Anterior cingulate cortex (tissue), 58 donors: ENCODE results near the gene PPP1R14B.

Experiments used
- DNase-seq, 58 donors: peaks; one replicate each; lab custom pipeline; 2025; lab: John Stamatoyannopoulos, UW

PPP1R14B gene

DNA sequence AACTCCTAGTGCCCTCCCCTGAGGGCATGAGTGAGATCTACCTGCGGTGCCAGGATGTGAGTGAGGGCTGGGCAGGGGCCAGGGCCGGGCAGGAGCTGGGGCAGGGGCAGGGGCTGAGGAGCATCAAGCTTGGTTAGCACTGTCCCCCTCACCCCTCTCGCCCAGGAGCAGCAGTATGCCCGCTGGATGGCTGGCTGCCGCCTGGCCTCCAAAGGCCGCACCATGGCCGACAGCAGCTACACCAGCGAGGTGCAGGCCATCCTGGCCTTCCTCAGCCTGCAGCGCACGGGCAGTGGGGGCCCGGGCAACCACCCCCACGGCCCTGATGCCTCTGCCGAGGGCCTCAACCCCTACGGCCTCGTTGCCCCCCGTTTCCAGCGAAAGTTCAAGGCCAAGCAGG, 26.5 kb downstream of the PPP1R14B start:
- no peak for DNase-seq

DNA sequence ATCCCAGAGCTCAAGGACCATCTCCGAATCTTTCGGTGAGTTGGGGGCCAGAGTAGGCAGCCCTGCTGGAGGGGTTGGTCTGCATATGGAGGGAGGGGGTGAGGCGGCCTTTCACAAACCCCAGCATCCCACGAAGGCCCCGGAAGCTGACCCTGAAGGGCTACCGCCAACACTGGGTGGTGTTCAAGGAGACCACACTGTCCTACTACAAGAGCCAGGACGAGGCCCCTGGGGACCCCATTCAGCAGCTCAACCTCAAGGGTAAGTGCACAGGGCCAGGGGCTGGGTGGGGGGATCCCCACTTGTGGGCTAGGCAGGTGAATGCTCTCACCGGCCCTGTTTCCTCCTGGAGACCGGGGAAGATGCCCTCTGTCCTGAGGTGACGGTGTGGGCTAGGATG, 27.0 kb downstream of the PPP1R14B start:
- no peak for DNase-seq

DNA sequence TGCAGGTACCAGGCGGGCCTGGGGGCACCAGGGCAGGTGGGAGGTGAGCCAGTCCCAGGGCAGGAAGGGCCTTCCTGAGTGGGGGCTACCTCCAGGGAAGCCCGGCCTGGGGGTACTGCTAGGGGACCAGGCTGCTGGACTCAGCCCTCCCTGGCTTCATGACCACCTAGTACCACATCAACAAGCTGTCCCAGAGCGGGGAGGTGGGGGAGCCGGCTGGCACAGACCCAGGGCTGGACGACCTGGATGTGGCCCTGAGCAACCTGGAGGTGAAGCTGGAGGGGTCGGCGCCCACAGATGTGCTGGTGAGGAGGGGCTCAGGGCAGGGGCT, 27.4 kb downstream of the PPP1R14B start:
- DNase-seq = no peak

DNA sequence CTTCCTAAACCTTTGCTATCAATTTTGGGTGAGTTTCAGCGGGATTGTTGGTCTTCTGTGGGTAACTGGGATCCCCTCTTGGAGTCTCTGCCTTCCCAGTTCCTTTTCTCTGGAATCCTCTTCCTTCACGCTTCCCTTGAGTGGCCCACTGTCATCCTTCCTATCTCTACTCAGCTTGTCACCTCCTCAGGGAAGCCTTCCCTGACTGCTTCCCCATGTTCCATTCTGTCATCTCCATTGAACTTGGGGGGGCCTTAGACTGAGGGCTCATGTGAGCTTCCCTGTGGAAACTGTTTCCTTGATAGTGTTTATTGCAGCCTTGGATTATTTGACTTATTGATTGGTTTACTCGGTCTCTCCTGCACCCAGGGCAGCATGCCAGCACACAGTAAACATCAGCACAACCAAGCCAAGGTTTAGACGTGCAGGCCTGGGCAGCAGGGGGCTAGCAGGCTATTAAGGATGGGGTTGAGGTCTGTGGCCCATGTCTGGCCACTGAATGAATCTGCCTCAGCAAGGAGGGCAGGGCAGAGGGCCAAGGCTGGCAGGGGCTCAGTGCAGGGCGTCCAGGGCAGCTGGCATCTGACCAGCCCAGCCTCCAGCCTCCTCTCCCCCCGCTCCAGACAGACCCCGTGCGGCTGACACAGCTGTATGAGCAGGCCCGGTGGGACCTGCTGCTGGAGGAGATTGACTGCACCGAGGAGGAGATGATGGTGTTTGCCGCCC, 28.0 kb downstream of the PPP1R14B start:
- peak in 5 of 58 donors; percentile 25 to 39 (median 31) for DNase-seq

DNA sequence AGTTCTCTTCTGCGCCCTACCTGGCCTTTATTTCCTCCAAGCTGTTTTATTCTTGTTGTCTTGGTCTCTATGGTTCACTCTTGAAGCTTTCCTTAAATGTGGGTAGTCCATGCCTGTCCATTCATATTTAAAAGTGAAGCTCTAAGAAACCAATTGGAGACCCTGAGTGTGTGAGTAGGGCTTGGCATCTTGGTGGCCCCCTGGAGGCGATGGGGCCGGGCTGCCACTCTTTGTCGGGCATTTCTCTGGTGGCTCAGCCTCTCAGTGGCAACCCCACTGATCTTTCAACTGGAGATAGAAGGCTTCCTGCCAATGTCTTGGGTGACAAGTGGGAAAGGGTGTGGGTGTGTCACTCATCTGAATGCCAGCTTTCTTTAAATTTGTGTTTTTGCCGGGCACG, 29.9 kb downstream of the PPP1R14B start:
- no peak for DNase-seq

DNA sequence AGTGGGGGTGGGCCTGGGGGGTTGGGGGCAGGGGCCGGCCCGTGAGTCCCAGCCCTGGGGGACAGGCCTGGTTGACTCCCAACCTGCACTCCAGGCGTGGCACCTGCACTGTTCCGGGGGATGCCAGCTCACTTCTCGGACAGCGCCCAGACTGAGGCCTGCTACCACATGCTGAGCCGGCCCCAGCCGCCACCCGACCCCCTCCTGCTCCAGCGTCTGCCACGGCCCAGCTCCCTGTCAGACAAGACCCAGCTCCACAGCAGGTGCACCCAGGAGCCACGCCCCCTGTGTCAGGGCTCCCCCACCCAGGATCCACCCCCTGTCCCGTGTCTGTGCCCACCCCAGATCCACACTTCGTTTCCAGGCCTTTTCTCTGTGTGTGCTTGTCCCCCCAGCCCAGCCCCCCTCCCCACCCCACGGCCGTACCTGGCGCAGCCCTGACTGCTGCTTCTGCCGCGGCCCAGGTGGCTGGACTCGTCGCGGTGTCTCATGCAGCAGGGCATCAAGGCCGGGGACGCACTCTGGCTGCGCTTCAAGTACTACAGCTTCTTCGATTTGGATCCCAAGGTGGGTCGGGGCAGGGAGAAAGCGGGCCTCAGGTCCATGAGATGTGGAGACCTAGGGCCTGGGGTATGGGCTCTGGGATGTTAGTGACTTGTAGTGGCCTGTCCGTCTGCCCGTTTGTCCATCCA, 35.4 kb downstream of the PPP1R14B start:
- no peak for DNase-seq

DNA sequence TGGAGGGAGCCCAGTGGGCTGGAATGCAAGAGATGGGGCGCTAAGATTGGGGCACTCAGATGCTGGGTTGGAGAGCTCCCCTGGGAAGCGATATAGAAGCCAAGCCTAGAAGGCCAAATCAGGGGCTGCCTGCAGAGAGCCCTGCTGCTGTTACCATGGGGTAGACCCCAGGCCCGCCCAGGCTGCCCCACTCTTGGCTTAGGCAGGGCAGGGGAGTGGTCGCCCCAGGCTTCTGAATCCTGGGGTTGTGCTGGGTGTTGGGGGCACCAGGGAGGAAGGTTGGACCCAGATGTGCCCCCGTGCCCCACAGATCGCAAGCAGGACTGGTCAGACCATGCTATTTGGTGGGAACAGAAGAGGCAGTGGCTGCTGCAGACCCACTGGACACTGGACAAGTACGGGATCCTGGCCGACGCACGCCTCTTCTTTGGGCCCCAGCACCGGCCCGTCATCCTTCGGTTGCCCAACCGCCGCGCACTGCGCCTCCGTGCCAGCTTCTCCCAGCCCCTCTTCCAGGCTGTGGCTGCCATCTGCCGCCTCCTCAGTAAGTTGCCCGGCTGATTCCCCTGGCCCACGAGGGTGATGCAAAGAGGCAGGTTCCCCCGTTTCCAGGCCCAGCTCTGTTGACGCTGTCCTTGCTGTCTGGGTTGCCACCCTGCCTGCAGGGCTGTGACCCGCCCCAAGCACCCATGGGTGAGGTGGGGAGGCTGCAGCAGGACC, 36.3 kb downstream of the PPP1R14B start:
- DNase-seq = no peak

DNA sequence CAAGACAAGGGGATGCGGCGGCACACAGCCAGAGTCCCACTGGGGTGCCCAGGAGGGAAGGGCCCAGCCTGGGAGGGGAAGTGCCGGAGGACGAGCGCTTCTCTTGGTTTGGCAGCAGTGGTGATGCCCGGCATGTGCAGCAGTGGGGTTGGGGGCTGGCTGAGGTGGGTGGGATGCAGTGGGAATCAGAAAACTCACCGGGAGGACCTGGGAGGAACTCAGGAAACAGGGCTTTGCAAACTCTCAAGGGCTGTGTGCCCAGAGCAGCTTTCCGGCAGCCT, 37.2 kb downstream of the PPP1R14B start:
- DNase-seq = no peak

DNA sequence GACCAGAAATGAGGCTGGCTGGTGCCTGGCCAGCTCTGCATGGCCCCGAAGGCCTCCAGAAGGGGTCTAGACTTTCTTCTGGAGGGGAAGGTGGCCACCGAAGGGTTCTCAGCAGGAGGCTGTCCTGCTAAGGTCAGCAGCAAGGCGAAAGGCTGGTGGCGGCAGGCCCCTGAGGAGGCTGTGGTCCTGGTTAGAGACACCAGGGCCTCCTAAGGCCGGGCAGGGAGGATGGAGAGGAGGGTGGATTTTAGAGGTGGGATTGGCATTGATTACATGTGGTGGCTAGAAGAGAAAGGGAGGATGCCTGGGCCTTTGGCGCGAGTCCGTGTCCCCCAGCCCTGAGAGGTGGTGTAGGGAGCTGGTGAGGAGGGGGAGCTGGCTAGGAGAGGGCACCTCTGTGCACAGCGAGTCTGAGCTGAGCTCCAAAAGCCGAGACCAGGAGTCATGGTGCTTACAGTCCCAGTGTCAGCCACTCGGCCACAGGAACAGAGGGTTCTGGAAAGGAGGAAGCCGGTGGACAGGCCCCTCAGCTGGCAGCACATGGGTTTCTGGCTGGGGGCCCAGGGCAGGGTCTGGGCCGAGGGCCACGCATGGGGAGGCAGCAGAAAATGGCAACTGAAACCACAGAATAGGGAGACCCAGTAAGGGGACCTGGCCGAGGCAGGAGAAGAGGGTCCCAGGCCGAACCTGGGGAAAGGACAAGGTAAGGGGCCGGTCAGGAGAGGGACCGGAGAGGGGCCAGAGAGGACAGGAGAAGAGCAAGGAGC, 37.8 kb downstream of the PPP1R14B start:
- DNase-seq = peak in 6 of 58 donors; percentile 13 to 49 (median 29)

DNA sequence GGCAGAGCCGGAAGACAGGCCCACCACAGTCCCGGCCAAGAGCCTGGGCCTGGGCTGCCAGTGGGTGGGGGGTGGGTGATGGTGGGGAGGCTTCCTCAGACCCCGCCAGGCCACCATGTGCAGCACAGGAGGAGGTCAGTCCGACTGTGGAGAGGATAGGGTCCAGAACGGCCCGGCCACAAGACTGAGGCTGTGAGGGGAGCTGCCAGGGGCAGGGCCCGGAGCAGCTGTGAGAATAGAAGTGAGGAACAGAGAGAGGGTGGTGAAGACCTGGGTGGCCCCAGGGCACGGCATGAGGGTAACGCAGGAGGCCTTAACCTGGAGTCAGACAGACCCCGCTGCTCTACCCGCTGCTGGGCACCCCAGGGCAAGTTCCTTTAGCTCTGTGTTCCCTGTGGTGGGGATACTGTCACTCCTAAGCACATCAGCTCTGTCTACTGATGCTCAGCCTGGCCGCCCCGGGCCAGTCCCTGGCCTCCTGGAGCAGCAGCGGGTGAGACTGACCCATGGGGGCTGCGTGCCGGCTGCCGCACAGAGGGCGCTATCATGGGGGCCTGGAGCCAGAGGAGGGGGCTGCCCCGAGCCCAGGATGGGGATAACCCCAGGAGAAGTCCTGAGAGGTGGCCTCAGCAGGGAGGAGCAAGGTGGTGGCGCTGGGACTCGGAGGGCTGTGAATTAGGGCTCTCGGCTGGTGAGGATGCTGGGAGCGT, 38.5 kb downstream of the PPP1R14B start:
- DNase-seq = no peak

DNA sequence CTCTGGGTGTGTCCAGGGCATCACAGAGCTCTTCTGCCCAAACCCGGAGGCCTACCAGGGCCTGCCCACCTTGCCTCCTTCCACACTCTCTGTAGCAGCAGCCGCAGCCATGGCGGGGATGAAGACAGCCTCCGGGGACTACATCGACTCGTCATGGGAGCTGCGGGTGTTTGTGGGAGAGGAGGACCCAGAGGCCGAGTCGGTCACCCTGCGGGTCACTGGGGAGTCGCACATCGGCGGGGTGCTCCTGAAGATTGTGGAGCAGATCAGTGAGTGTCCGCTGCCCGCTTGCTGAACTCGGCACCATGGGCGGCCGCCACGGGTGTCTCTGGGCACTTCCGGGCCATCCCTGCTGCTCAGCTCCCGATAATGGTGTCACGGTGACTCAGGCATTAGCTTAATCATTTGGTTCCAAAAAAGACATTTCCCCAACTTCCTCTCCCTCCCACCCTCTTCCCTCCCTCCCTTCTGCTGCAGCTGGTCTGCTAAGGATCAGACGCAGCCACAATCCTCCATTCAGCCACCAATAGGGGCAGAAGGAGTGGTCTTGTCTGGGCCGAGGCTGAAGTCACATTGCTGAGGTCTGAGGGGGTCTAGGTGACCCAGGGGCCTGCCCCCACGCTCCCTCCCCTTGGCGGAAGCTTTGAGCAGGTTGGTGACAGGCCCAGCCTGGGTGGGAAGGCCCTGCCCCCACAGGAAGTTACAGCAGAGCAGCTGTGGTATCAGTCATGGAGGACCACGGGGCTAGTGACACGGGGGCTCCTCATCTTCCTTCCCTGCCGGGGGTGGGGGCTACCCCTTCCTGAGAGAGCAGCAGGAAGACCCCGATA, 39.3 kb downstream of the PPP1R14B start:
- DNase-seq = peak in 11 of 58 donors; percentile 25 to 51 (median 31)

DNA sequence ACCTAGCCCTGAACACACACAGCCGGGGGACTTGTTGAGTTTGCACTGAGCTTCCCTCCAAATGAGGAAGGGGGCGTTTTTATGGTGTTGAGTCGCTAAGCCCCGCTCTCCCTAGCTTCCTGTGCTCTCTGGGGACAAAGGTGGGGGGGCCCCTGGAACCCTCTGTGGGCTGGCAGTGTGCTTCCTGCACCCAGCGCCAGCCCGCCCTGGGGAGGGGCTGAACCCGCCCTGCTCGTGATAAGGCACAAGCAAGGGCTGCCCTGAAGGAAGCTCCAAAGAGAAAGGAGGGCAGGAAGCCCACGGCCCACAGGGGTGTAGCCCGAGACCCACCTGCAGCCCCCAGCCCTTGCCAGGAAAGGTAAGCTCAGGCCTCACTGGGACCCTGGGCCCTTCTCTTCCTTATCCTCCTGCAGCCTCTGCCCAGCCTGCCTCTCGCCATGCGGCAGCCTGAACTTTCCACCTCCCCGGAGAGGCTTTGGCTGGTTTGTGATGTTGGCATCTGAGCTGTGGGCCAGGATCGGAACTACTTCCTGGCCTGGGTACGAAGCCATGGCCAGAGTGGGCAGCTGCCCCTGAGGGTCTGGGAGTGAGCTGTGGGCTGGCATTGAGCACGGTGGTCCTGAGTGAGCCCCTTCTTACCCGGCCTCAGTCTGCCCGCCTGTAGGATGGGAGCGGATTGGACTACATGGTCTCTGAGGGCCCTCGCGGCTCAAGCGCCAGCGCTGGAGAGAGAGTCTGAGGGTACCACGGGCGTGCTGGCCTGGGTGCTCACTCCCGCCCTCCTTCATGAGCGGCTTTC, 40.1 kb downstream of the PPP1R14B start, which contains the start of gene FERMT3:
FERMT3 (plus strand) TSS at position 265 of the 799 bp plus-strand sequence. CDS start 644 bp downstream, outside the sequence.
- peak in 5 of 58 donors; percentile 16 to 29 (median 26) for DNase-seq

DNA sequence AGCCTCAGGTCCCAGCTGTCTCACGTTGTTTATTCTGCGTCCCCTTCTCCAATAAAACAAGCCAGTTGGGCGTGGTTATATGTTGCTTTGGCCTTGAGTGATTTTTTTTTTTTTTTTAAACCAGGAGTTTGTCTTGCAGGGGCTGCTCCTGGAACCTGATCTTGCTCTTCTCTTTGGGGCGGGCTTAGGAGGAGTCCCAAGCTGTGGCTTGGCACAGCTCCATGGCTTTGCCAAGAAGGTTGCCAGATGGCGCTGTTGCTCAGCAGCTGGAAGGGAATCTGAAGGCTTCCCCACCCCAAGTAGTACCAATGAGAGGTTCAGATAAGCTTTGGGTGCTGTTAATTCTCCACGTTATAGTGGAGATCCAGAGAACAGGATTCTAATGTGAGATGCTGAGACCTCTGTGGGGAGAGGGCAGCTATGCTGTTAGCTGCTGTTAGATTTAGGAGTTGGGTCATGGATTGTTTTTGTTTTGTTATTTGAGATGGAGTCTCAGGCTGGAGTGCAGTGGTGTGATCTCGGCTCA, 42.2 kb downstream of the PPP1R14B start:
- DNase-seq = peak in 56 of 58 donors; percentile 4 to 86 (median 66)

DNA sequence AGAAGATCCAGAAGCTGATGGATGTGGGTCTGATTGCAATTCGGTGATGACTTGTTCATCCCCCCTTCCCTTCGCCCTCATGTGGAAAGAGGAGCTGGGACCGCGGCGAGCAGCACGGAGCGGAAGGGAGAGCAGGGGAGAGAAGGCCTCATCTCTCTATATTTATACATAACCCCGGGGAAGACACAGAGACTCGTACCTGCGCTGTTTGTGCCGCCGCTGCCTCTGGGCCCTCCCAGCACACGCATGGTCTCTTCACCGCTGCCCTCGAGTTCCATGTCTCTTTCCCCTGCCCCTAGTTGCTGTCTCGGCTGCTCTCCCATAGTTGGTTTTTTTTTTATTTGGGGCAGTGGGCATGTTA, 42.7 kb downstream of the PPP1R14B start:
- DNase-seq = no peak

DNA sequence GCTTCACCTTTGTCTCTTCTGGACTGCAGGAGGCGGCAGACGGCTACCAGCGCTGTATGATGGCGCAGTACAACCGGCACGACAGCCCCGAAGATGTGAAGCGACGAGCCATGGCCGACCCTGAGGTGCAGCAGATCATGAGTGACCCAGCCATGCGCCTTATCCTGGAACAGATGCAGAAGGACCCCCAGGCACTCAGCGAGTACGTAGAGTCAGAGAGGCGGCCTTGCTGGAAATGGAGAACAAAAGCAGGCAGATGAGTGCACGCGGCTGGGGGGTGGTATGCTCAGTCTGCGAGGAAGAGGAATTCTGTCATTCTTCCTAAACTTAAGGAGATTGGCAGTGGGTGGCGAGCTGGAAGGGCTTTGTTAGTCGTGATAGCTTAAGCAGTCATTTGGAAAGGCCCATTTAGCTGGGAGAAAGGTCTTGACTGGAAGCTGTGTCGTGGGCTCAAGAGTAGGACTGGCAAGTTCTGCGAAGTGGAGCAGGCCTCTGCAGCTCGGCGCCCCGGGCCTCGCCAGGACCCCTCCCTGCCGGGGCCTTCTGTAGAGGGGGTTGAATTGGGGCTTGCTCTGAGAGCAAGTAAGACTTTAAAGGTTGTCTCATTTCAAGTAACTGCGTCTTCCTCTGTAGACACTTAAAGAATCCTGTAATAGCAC, 43.2 kb downstream of the PPP1R14B start:
- no peak for DNase-seq

DNA sequence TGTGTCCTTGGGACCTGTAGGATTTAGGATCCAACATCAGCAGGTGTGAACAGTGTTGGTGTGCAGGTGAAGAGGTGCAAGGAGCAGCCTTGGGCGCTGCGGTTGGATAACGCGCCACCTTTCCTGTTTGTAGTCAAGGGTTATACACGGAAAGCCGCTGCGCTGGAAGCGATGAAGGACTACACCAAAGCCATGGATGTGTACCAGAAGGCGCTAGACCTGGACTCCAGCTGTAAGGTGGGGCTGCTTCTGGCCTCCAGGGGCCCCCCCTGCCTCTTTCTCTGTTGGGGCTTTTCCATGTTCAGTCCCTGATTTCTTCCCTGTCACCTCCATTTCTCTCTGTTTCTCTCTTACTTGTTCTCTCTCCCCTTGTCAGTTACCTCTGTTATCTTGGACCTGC, 43.8 kb downstream of the PPP1R14B start:
- no peak for DNase-seq

DNA sequence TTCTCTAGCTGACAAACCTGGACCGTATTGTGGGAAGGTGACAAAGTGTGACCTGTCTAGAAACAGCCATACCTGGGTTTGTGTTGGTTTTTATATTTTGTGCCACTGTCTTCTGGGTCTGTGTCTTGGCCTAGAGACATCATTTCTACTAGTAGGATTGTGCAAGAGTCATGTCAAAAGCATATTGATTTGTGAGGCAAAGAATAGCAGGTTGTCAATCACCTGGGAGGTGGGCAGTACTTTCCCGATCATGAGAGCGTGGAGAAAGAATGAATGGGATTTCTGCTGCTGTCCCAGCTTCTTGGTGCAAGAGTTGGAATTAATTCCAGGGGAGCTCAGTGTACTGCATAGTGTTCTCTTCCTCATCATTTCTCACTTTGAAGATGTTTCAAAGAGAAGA, 45.2 kb downstream of the PPP1R14B start:
- DNase-seq = no peak

DNA sequence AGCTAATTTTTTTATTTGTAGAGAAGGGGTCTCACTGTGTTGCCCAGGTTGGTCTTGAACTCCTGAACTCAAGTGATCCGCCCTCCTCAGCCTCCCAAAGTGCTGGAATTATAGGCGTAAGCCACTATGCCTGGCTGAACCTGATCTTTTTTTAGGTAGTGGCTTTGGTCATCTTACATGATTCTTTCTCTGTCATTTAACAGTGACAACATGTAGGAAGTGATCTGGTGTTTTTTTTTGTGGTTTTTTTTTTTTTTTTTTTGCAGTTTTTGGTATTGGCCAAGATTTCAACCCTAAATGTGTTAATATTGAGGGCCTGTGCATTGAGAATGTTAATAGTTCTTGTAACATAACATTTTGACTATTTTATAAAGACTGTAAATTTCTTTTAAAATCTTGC, 48.2 kb downstream of the PPP1R14B start:
- DNase-seq = no peak
